HepG2 (cell line): Measurements from ENCODE around the gene GADD45B. TPM values are rescaled to one million over a fixed set of nuclear protein-coding genes. Genes with fewer than 3 reads are reported as not detected.

Source experiments
- E2F1 ChIP-seq: sonication (generic); formaldehyde crosslinking; IDR thresholded peaks from 2 replicates; pipeline ENCODE4 v1.5.0; 2020; ENCODE audit warnings: missing genetic modification reagents
- ELF1 ChIP-seq: sonication (generic); formaldehyde crosslinking; IDR thresholded peaks from 2 replicates; pipeline ENCODE4 v1.4.0; 2020; ENCODE audit warnings: missing genetic modification reagents
- ELK4 ChIP-seq: sonication (generic); formaldehyde crosslinking; IDR thresholded peaks from 2 replicates; pipeline ENCODE4 v1.9.0; 2021; ENCODE audit warnings: missing genetic modification reagents, borderline replicate concordance
- MEIS2 ChIP-seq: sonication (generic); formaldehyde crosslinking; IDR thresholded peaks from 2 replicates; pipeline ENCODE4 v1.9.0; 2021; ENCODE audit warnings: mild to moderate bottlenecking, missing genetic modification reagents
- MZF1 ChIP-seq: sonication (generic); formaldehyde crosslinking; IDR thresholded peaks from 2 replicates; pipeline ENCODE4 v1.8.1; 2023; ENCODE audit warnings: mild to moderate bottlenecking, missing genetic modification reagents, borderline replicate concordance
- REL ChIP-seq: sonication (generic); formaldehyde crosslinking; conservative IDR thresholded peaks from 2 replicates; pipeline ENCODE4 v1.8.0; 2022; ENCODE audit warnings: mild to moderate bottlenecking, missing genetic modification reagents, moderate library complexity
- ZBTB8A ChIP-seq: sonication (generic); formaldehyde crosslinking; IDR thresholded peaks from 2 replicates; pipeline ENCODE4 v1.4.0; 2020; ENCODE audit warnings: mild to moderate bottlenecking, low read depth, missing genetic modification reagents, borderline replicate concordance
- ZGPAT ChIP-seq: IDR thresholded peaks from 2 replicates; pipeline ENCODE4 v1.6.1; 2016; ENCODE audit warnings: mild to moderate bottlenecking
- ZNF282 ChIP-seq: fragments of 450-650 bp; IDR thresholded peaks from 2 replicates; pipeline ENCODE4 v1.6.1; 2018; ENCODE audit not compliant: partially characterized antibody
- polyA plus RNA-seq, 8 experiments: library from polyadenylated mRNA; depleted of rRNA in 3 of 8; stranded (reverse) in 7 of 8; unstranded in 1 of 8; fragments of >200 nt; fragmentation: Illumina TruSeq in 4 of 8; extraction: Trizol in 4 of 8; gene quantifications; 2 replicates each; pipeline versions ENCODE4 v1.2.1 to v1.2.3, GENCODE V29; 2011 to 2016; ENCODE audit warnings: low read depth in 4 of 8, missing spikeins in 1 of 8, mixed read lengths in 1 of 8; ENCODE audit not compliant: insufficient read depth in 1 of 8
- total RNA-seq, 5 experiments: library from RNA; depleted of rRNA; stranded (reverse); fragments of >200 nt; fragmentation: Illumina TruSeq; extraction: Trizol; gene quantifications; 2 replicates each; pipeline ENCODE4 v1.2.3, GENCODE V29; 2016; ENCODE audit warnings: low read depth in 1 of 5

GADD45B gene
- total and polyA plus RNA-seq, 2 of the 13 experiments (the other 11 are each of a cell fraction or from before 2014, with no cell fraction given) = 4.6 to 34.1 TPM

GRCh38 chr19:2443785-2444182 lies 32.1 kb upstream of the GADD45B start (continued):
- TF ChIP-seq ELK4 (CRISPR knock-in tag) (no peak), MEIS2 (no peak), ZNF282 (no peak), E2F1 (CRISPR knock-in tag) (no peak), MZF1 (CRISPR knock-in tag) (no peak), ZGPAT (CRISPR knock-in tag) (no peak), REL (CRISPR knock-in tag) (no peak), ELF1 (CRISPR knock-in tag) (no peak), ZBTB8A (CRISPR knock-in tag) (no peak)
